ENCODE results near the gene CD276. TPM values are rescaled to one million over a fixed set of nuclear protein-coding genes. Genes with fewer than 3 reads are reported as not detected.

Gene CD276
- total RNA-seq (2022; extraction: Qiagen RNA extraction) = 61.9 to 92.8 TPM (median 91.0 TPM) in 5 replicates

GRCh38 chr15:73683777-73684580, at the start of gene CD276:
CD276 (plus strand) TSS chr15:73684383; CDS start chr15:73699640, 15,257 bp downstream.

DNA sequence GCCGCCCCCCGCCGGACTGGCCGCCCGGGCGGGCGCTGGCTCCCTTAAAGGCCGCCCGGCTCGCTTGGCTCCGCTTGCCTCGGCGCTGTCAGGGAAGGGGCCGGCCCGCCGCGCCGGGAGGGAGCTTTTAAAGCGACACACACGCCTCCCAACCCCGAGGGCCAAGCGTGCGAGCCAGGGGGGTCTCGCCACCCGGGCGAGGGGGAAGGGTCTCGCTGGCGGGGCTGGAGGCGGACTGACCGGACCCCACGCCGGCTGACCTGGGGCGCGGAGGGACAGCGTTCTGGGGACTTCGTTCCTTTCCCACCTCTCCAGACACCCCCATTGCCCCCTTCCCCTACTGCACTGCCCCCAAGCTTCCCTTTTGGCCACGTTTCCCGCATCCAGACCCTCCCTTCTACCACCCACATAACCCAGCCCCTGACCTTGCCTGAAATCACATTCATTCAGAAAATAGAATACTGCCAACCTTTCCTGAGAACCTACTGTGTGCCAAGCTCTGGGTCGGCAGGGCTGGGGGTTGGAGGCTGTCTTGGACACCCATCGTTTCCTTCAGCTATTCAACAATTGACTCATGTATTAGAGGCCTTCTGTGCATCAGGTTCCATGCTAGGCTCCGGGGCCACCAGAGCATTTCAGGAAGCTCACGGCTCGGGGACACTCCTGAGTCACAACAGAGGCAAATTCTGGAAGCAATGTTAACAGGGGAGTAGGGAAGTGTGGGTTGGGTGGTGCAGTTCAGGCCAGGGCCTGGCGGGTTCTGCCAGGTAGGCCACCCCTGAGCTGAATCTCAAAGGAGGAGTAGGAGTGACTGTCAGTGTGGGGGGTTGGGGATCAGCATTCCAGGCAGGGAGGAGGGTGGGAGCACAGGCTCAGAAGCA, 69.3 kb downstream of the CD276 start, which contains the start of gene INSYN1:
TSS of gene INSYN1 (minus strand) at position 102 of the 881 bp plus-strand sequence. CDS start 2,221 bp downstream, outside the sequence.

Other genes starting within 250 kb of the CD276 start
- not detected in 5 replicates for gene REC114, start 241.2 kb upstream of the CD276 start, total RNA-seq (2022; extraction: Qiagen RNA extraction)
- gene NPTN, start 51.0 kb upstream of the CD276 start, total RNA-seq (2022; extraction: Qiagen RNA extraction) = 165 to 225 TPM (median 212 TPM) in 5 replicates
- gene INSYN1, start 69.0 kb downstream of the CD276 start, total RNA-seq (2022; extraction: Qiagen RNA extraction) = 2.4 to 3.5 TPM (median 2.7 TPM) in 5 replicates
- not detected in 5 replicates for gene TBC1D21, start 189.2 kb downstream of the CD276 start, total RNA-seq (2022; extraction: Qiagen RNA extraction)
- gene LOXL1, start 242.1 kb downstream of the CD276 start, total RNA-seq (2022; extraction: Qiagen RNA extraction) = 0.53 to 1.3 TPM (median 0.74 TPM) in 5 replicates